ENCODE results near the gene ARHGAP8.

- no peak for TF ChIP-seq EZH2 (IDR thresholded peaks at IDR 0.05; ENCODE audit: insufficient read depth, low read length)
- TF ChIP-seq CTCF (IDR thresholded peaks at IDR 0.05; ENCODE audit: insufficient read depth, low read depth, low read length) = no peak
Measured at GRCh38 chr22:44850946-44851345, 98.6 kb downstream of the ARHGAP8 start.
